ENCODE measurements around the gene LPO.

The LPO gene

GRCh38 chr17:58208344-58208743, 30.0 kb upstream of the LPO start:
- Histone ChIP-seq H3K27ac (ENCODE audit: low read depth, low read length) (no peak overlapping the region), H3K4me3 (ENCODE audit: insufficient read depth, low read length, poor library complexity, severe bottlenecking) (no peak overlapping the region), H3K9ac (ENCODE audit: low read length) (no peak overlapping the region), H3K9me3 (ENCODE audit: insufficient read depth, low read length) (no peaks in the 10 kb centered on the region), H3K36me3 (ENCODE audit: low read length) (no peaks in the 10 kb centered on the region), H2AFZ (ENCODE audit: low read depth, low read length, severe bottlenecking) (no peak overlapping the region), H4K20me1 (ENCODE audit: low read depth, low read length) (no peaks in the 10 kb centered on the region), H3K27me3 (ENCODE audit: low read length) (no peaks in the 10 kb centered on the region), H3F3A (ENCODE audit: insufficient read depth) (no peaks in the 10 kb centered on the region), H3K79me2 (ENCODE audit: insufficient read depth, low read length) (no peaks in the 10 kb centered on the region), H3K9me2 (replicated peaks; ENCODE audit: insufficient read depth, low read length) (no peaks in the 10 kb centered on the region), H3K4me2 (ENCODE audit: low read depth, low read length, poor library complexity, severe bottlenecking) (no peak overlapping the region)
- no peak for TF ChIP-seq EZH2phosphoT487 (conservative IDR thresholded peaks at IDR 0.05; ENCODE audit: low read length)
- TF ChIP-seq, protein P1, sequence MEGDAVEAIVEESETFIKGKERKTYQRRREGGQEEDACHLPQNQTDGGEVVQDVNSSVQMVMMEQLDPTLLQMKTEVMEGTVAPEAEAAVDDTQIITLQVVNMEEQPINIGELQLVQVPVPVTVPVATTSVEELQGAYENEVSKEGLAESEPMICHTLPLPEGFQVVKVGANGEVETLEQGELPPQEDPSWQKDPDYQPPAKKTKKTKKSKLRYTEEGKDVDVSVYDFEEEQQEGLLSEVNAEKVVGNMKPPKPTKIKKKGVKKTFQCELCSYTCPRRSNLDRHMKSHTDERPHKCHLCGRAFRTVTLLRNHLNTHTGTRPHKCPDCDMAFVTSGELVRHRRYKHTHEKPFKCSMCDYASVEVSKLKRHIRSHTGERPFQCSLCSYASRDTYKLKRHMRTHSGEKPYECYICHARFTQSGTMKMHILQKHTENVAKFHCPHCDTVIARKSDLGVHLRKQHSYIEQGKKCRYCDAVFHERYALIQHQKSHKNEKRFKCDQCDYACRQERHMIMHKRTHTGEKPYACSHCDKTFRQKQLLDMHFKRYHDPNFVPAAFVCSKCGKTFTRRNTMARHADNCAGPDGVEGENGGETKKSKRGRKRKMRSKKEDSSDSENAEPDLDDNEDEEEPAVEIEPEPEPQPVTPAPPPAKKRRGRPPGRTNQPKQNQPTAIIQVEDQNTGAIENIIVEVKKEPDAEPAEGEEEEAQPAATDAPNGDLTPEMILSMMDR (IDR thresholded peaks at IDR 0.05; ENCODE audit: insufficient read depth, low read length, poor library complexity, severe bottlenecking) = no peak

DNA sequence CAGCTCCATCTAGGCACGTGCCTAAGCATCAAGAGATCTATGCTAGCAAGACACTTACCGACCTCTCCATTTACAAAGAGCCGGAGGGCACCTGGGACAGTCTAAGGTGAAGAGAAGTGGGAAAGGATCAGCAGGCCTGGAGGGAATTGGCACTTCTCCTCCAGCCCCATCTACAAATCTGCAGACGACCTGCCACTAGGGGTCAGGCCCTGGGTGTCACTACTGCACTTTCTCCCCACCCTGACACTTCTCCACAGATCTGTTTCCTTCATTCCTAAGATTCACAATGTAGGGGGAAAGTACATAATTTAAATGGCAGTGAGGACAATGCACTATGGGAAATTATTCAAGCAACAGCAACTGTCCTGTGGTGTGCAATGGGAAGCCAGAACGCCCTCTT, 27.5 kb upstream of the LPO start:
- no peak overlapping the region for H2AFZ ChIP-seq (ENCODE audit: low read depth, low read length, severe bottlenecking)
- no peak overlapping the region for H3K9ac ChIP-seq (ENCODE audit: low read length)

DNA sequence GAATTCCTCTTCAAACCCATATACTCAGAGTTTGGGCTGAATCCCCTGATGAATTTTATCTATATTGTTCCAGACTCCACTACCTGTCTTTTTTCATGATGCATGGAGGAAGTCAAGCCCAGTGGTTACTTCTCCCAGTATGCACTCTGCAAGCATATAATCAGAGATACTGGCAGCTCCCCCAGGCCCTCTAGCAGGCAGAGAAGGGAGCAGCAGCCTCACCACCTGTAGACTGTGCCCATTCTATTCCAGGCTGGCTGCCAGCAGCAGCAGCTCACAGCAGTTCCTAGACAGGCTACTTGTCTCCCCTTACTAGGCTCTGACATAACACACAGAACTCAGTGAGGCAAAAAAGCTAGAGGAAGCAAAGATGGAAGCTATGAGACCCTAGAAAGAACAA, 22.7 kb upstream of the LPO start:
- Histone ChIP-seq H3K9me2 (replicated peaks; ENCODE audit: insufficient read depth, low read length) (no peaks in the 10 kb centered on the region), H2AFZ (ENCODE audit: low read depth, low read length, severe bottlenecking) (no peak overlapping the region), H3K9me3 (ENCODE audit: insufficient read depth, low read length) (no peaks in the 10 kb centered on the region), H4K20me1 (ENCODE audit: low read depth, low read length) (no peaks in the 10 kb centered on the region), H3K4me3 (ENCODE audit: insufficient read depth, low read length, poor library complexity, severe bottlenecking) (no peak overlapping the region), H3K27me3 (ENCODE audit: low read length) (no peaks in the 10 kb centered on the region), H3K36me3 (ENCODE audit: low read length) (no peaks in the 10 kb centered on the region), H3F3A (ENCODE audit: insufficient read depth) (no peaks in the 10 kb centered on the region), H3K27ac (ENCODE audit: low read depth, low read length) (no peak overlapping the region), H3K9ac (ENCODE audit: low read length) (no peak overlapping the region), H3K79me2 (ENCODE audit: insufficient read depth, low read length) (no peaks in the 10 kb centered on the region), H3K4me2 (ENCODE audit: low read depth, low read length, poor library complexity, severe bottlenecking) (no peak overlapping the region)
- no peak for TF ChIP-seq EZH2phosphoT487 (conservative IDR thresholded peaks at IDR 0.05; ENCODE audit: low read length)
- TF ChIP-seq, protein P1 (IDR thresholded peaks at IDR 0.05; ENCODE audit: insufficient read depth, low read length, poor library complexity, severe bottlenecking) = no peak

More for the DNA sequence above, 27.5 kb upstream of the LPO start:
- no peaks in the 10 kb centered on the region for H4K20me1 ChIP-seq (ENCODE audit: low read depth, low read length)
- H3K9me2 ChIP-seq (replicated peaks; ENCODE audit: insufficient read depth, low read length) = no peaks in the 10 kb centered on the region
- no peak overlapping the region for H3K4me3 ChIP-seq (ENCODE audit: insufficient read depth, low read length, poor library complexity, severe bottlenecking)
- no peaks in the 10 kb centered on the region for H3K79me2 ChIP-seq (ENCODE audit: insufficient read depth, low read length)
- no peaks in the 10 kb centered on the region for H3F3A ChIP-seq (ENCODE audit: insufficient read depth)
- no peak overlapping the region for H3K27ac ChIP-seq (ENCODE audit: low read depth, low read length)
- no peaks in the 10 kb centered on the region for H3K36me3 ChIP-seq (ENCODE audit: low read length)
- no peak overlapping the region for H3K4me2 ChIP-seq (ENCODE audit: low read depth, low read length, poor library complexity, severe bottlenecking)
- no peaks in the 10 kb centered on the region for H3K9me3 ChIP-seq (ENCODE audit: insufficient read depth, low read length)
- no peaks in the 10 kb centered on the region for H3K27me3 ChIP-seq (ENCODE audit: low read length)
- no peak for TF ChIP-seq EZH2phosphoT487 (conservative IDR thresholded peaks at IDR 0.05; ENCODE audit: low read length)
- TF ChIP-seq, protein P1 (IDR thresholded peaks at IDR 0.05; ENCODE audit: insufficient read depth, low read length, poor library complexity, severe bottlenecking) = peak; percentile 19

Data from SU-DHL-6 (cell line).